Activated CD4-positive, alpha-beta T cell treated with anti-CD3 and anti-CD28 coated beads for 4 hours (primary cell): ENCODE measurements around the gene NAT9.

Experiments used
- DNase-seq, 2 donors: peaks; one replicate each; pipeline ENCODE4 v3.0.0-alpha.2; 2020

NAT9 gene

GRCh38 chr17:74759941-74760340 lies 16.2 kb downstream of the NAT9 start:
- DNase-seq = no peak

GRCh38 chr17:74759243-74759801 lies 16.8 kb downstream of the NAT9 start:
- peak in 1 of 2 donors; percentile 41 for DNase-seq

- DNase-seq = no peak
Measured at GRCh38 chr17:74758848-74759168, 17.3 kb downstream of the NAT9 start.

GRCh38 chr17:74757931-74758847 lies 18.0 kb downstream of the NAT9 start:
- DNase-seq = no peak

- no peak for DNase-seq
Measured at GRCh38 chr17:74757502-74757901, 18.6 kb downstream of the NAT9 start.

GRCh38 chr17:74756891-74757290 lies 19.3 kb downstream of the NAT9 start:
- DNase-seq = no peak

GRCh38 chr17:74755533-74755932 lies 20.6 kb downstream of the NAT9 start:
- DNase-seq = no peak

- peak in 1 of 2 donors; percentile 29 for DNase-seq
Measured at GRCh38 chr17:74754832-74755231, 21.3 kb downstream of the NAT9 start.

GRCh38 chr17:74752822-74753401 lies 23.2 kb downstream of the NAT9 start:
- DNase-seq = no peak

GRCh38 chr17:74752415-74752814 lies 23.7 kb downstream of the NAT9 start:
- DNase-seq = no peak

GRCh38 chr17:74750327-74751069 lies 25.6 kb downstream of the NAT9 start:
- no peak for DNase-seq

GRCh38 chr17:74750039-74750326 lies 26.2 kb downstream of the NAT9 start:
- DNase-seq = no peak

GRCh38 chr17:74749279-74750038 lies 26.7 kb downstream of the NAT9 start:
- peak in 1 of 2 donors; percentile 38 for DNase-seq

- peak; percentile 91 to 93 for DNase-seq
Measured at GRCh38 chr17:74748529-74749278, 27.4 kb downstream of the NAT9 start, which contains the start of gene NHERF1. TSS of gene NHERF1 (plus strand) at chr17:74748628. CDS start at chr17:74748847, 219 bp downstream.

- no peak for DNase-seq
Measured at GRCh38 chr17:74748279-74748528, 27.9 kb downstream of the NAT9 start.

- no peak for DNase-seq
Measured at GRCh38 chr17:74746922-74747321, 29.2 kb downstream of the NAT9 start.

- no peak for DNase-seq
Measured at GRCh38 chr17:74746376-74746775, 29.8 kb downstream of the NAT9 start.

- no peak for DNase-seq
Measured at GRCh38 chr17:74745548-74746177, 30.5 kb downstream of the NAT9 start.

GRCh38 chr17:74744714-74745547 lies 31.2 kb downstream of the NAT9 start:
- DNase-seq = peak; percentile 74 to 85

- no peak for DNase-seq
Measured at GRCh38 chr17:74744349-74744713, 31.8 kb downstream of the NAT9 start.

GRCh38 chr17:74743755-74744154 lies 32.4 kb downstream of the NAT9 start:
- DNase-seq = no peak
